ENCODE data around the gene PLXDC2.

- TF ChIP-seq CTCF (IDR thresholded peaks at IDR 0.05; ENCODE audit: low read length) = no peak
- no peak for TF ChIP-seq EZH2 (IDR thresholded peaks at IDR 0.05; ENCODE audit: borderline replicate concordance, low read length)
Measured at GRCh38 chr10:20075713-20076112, 259.5 kb downstream of the PLXDC2 start.
